Activated CD4-positive, alpha-beta memory T cell treated with anti-CD3 and anti-CD28 coated beads, Interleukin-2, amount 10 ng/mL, durations not matched to agents 7 days and 5 days (primary cell): ENCODE results near the gene OBP2A. TPM values are rescaled to one million over a fixed set of nuclear protein-coding genes. Genes with fewer than 3 reads are reported as not detected.
A peak's percentile ranks its signal among the peaks of the same experiment; 100 is the strongest.
"Not testable (repeated sequence)": the region's sequence is repeated elsewhere in the genome, so short reads cannot be mapped to it uniquely, and the experiment has no call there.

ENCODE experiments used
- CTCF ChIA-PET: fragments of 350-600 bp; sonication (Branson Sonifier 250); formaldehyde crosslinking; loops from one replicate; lab custom pipeline; 2021; ENCODE audit warnings: antibody characterized with exemption, inconsistent platforms; lab: Charles Lee
- POLR2A ChIA-PET: fragments of 350-600 bp; sonication (Branson Sonifier 250); formaldehyde crosslinking; loops from one replicate; lab custom pipeline; 2021; ENCODE audit warnings: antibody characterized with exemption; lab: Charles Lee
- DNase-seq: peaks from one replicate; pipeline ENCODE4 v3.0.0-alpha.2; 2020
- H3K27ac Mint-ChIP-seq: one replicate; pipeline ENCODE4 v1.8.0; 2021; ENCODE audit warnings: mild to moderate bottlenecking, mixed read lengths
- H3K27me3 Mint-ChIP-seq: one replicate; pipeline ENCODE4 v1.8.0; 2021; ENCODE audit warnings: mixed read lengths
- H3K36me3 Mint-ChIP-seq: one replicate; pipeline ENCODE4 v1.8.0; 2021; ENCODE audit warnings: low read depth, mixed read lengths
- H3K4me1 Mint-ChIP-seq: one replicate; pipeline ENCODE4 v1.8.0; 2021; ENCODE audit warnings: mixed read lengths
- H3K4me3 Mint-ChIP-seq: one replicate; pipeline ENCODE4 v1.8.0; 2021; ENCODE audit warnings: mild to moderate bottlenecking, mixed read lengths
- H3K9me3 Mint-ChIP-seq: one replicate; pipeline ENCODE4 v1.8.0; 2021; ENCODE audit warnings: mixed read lengths
- total RNA-seq, 2 experiments: library from RNA; stranded (reverse); gene quantifications; one replicate each; pipeline ENCODE4 v1.2.3, GENCODE V29; 2021

The OBP2A gene
- total RNA-seq, 2 experiments from 2014 or later, result not detected

DNA sequence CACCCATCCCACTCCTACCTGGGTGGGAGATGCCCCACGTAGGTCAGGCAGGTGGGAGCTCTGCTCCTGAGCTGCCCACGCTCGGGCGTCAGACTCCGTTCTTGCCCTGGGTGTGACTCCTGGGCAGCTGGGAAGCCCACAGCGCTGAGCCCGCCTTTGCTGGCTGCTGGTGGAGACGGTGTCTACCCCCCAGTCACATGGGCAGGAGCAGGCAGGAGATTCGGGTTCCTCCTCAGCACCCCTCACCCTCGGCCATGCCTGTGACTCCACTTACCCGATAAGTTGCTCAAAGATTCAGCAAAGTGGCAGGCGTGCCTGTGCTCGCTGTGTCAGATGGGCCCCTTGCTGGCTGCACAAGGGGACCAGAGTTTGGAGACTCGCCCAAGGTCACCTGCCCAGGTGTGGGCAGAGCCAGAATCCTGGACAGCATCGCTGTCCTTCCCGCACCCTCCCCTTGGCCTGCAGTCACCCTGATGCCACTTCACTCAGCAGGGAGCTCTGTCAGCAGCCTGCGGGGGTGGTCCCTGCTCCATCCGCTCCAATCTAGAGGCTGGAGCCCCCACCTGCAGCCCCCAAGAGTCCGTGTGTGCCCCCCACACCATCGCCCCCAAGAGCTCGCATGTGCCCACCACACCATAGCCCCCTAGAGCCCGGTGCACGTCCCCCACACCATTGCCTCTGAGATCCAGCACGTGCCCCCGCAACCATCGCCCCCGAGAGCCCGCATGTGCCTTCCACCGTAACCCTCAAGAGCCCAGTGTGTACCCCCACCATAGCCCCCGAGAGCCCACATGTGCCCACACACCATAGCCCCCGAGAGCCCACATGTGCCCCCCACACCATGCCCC is 20.5 kb upstream of the OBP2A start:
- no peaks in the 10 kb centered on the region for H3K36me3 Mint-ChIP-seq
- no peak for DNase-seq
- peaks cover 14% of the 10 kb centered on the region for H3K4me1 Mint-ChIP-seq
- no peak overlapping the region for H3K4me3 Mint-ChIP-seq
- H3K27me3 Mint-ChIP-seq, result peaks cover 2% of the 10 kb centered on the region
- ChIA-PET POLR2A (no interaction called here), CTCF (no interaction called here)
- no peak overlapping the region for H3K27ac Mint-ChIP-seq
- no peaks in the 10 kb centered on the region for H3K9me3 Mint-ChIP-seq

DNA sequence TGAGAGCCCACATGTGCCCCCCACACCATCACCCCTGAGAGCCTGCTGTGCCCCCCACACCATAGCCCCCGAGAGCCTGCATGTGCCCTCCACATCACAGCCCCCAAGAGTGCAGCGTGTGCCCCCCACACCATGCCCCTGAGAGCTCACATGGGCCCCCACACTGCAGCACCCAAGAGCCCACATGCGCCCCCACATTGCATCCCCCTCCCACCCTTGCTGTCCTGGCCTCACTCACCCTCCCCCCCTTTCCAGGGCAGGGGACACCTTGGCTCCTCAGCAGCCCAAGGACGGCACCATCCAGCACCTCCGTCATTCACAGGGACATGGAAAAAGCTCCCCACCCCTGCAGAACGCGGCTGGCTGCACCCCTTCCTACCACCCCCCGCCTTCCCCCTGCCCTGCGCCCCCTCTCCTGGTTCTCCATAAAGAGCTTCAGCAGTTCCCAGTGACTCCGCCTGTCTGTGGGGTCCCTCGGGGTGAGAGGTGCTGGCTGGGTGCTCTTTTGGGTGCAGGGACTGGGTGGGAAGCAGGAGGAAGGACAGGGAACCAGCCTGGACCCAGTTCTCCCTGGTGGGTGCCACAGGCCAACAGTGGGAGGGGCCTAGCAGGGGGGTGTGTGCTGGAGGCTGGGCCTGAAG is 19.7 kb upstream of the OBP2A start:
- CTCF ChIA-PET, result no interaction called here
- no peaks in the 10 kb centered on the region for H3K27me3 Mint-ChIP-seq
- no peak overlapping the region for H3K27ac Mint-ChIP-seq
- POLR2A ChIA-PET, result no interaction called here
- peaks cover 16% of the 10 kb centered on the region for H3K4me1 Mint-ChIP-seq
- DNase-seq, result no peak
- no peaks in the 10 kb centered on the region for H3K36me3 Mint-ChIP-seq
- no peak overlapping the region for H3K4me3 Mint-ChIP-seq
- H3K9me3 Mint-ChIP-seq, result no peaks in the 10 kb centered on the region

DNA sequence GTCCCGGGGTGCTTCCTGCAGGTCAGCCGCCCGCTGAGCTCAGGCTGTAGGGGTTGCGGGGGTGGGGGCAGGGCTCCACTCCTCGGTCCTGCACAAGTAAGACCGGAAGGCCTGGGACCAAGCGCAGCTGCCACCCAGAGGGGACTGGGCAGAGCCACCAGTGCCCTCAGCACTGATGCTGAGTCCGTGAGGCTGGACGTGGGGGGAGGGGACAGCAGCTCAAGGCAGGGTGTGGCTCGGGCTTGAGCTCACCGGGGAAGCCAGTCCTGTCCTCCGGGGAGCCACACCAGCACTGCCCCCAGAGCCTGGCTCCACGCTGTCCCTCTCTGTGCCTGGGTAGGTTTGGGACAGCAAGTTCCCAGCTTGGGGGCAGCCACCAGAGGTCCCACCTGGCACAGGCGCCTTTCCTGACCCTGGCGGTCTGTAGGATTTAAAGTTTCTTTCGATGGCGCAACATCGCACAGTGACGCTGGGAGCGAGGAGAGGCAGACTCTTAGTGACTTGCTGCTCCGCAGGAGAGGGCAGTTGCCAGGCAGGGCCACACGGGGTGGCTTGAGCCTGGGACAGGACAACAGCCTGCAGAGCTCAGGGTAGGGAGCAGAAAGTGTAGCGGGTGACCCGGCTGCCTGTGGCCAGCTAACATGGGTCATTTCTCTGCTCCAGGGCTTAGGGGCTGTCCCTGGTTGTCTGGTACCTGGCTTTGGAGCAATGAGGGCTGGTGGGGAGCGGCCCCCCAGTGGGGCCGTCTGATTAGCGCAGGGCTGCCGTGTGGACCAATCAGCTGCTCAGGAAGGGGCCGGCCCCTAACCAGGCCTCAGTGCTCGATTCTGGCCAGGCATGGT is 19.0 kb upstream of the OBP2A start:
- Mint-ChIP-seq H3K4me3 (no peak overlapping the region), H3K27me3 (peaks cover 3% of the 10 kb centered on the region), H3K9me3 (no peaks in the 10 kb centered on the region), H3K36me3 (no peaks in the 10 kb centered on the region), H3K4me1 (peaks cover 19% of the 10 kb centered on the region), H3K27ac (no peak overlapping the region)
- DNase-seq, result no peak
- ChIA-PET POLR2A (no interaction called here), CTCF (no interaction called here)

DNA sequence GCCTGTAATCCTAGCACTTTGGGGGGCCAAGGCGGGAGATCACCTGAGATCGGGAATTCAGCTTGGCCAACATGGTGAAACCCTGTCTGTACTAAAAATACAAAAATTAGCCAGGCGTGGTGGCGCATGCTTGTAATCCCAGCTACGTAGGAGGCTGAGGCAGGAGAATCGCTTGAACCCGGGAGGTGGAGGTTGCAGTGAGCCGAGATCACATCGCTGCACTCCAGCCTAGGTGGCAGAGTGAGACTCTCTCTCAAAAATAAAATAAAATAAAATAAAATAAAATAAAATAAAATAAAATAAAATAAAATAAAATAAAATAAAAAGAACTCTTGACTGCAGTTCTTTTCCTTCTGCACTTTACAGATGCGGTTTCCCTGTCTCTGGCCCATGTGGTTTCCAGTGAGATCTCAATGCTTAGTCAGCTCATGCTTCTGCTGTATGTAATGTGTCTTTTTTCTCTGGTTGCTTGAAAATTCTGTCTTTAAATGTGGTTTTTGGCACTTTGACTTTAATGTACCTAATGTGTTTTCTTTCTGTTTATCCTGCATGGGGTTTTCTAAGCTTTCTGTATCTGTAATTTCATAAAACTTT is 17.0 kb upstream of the OBP2A start:
- H3K4me3 Mint-ChIP-seq, H3K36me3 Mint-ChIP-seq, H3K9me3 Mint-ChIP-seq, DNase-seq, POLR2A ChIA-PET, H3K27me3 Mint-ChIP-seq, H3K27ac Mint-ChIP-seq: not testable (repeated sequence)
- peaks cover 19% of the 10 kb centered on the region for H3K4me1 Mint-ChIP-seq
- CTCF ChIA-PET, result interaction anchor here (0.9 kb wide), 1 partner anchor 24 kb away, joined by 3 read pairs; no protein-coding TSS in a partner anchor

DNA sequence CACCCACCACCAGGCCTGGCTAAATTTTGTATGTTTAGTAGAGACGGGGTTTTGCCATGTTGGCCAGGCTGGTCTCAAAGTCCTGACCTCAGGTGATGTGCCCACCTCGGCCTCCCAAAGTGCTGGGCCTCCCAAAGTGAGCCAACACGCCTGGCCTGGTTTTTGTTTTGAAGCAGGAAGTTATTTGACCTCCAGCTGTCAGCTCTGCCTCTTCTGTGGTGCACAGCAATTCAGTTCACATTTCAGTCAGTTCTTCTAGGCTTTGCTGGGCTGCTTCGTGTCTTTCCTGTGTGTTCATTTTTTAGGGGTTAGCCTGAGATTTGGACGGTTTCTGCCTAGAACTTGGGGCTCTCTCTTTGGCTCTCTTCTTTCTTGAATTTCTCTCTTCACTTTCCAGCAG is 15.8 kb upstream of the OBP2A start:
- Mint-ChIP-seq H3K4me1 (peaks cover 19% of the 10 kb centered on the region), H3K27ac (peak overlapping the region; percentile 22)
- CTCF ChIA-PET, result no interaction called here

DNA sequence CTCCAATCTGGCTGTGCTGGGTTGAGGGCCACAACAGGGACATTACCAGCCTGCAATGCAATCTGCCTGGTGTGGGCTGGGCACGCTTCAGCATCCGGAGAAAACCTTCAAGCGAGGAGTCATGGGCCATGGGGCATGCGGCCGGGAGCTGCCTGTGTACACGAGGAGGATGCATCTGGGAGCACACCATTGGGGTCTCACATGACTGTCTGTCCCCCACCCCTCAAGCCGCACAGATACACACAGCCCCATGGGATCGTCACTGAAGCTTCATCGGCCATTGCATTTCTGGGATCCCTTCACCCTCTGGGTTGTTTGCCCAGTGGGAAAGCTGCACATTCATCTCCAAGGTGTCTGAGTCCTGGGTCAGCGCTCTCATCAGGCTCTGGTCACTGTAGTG is 14.8 kb upstream of the OBP2A start:
- peaks cover 20% of the 10 kb centered on the region for H3K4me1 Mint-ChIP-seq
- ChIA-PET POLR2A (no interaction called here), CTCF (no interaction called here)
- no peaks in the 10 kb centered on the region for H3K36me3 Mint-ChIP-seq
- no peak for DNase-seq
- peaks cover 15% of the 10 kb centered on the region for H3K27me3 Mint-ChIP-seq
- no peak overlapping the region for H3K27ac Mint-ChIP-seq
- H3K4me3 Mint-ChIP-seq, result no peak overlapping the region
- H3K9me3 Mint-ChIP-seq, result no peaks in the 10 kb centered on the region

More for the DNA sequence above, 15.8 kb upstream of the OBP2A start:
- DNase-seq, result no peak
- no peak overlapping the region for H3K4me3 Mint-ChIP-seq
- H3K27me3 Mint-ChIP-seq, result peaks cover 13% of the 10 kb centered on the region
- no peaks in the 10 kb centered on the region for H3K9me3 Mint-ChIP-seq
- H3K36me3 Mint-ChIP-seq, result no peaks in the 10 kb centered on the region
- POLR2A ChIA-PET, result no interaction called here

DNA sequence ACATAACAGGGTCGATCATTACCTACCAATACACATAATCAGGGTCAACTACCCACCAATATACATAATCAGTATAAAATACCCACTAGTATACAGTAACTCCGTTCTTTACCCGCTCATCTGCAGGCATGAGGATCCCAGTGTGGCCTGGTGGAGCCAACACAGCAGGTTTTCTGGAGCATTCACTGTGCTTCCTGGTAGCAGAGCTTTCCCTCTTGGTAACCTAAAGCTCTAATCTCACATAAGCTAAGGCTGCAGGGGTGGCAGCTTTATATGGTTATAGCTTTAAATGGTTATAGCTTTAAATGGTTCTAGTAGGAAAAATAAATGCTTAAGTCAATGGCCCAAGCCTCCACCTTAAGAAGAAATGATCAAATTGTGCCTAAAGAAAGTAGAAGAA is 12.8 kb upstream of the OBP2A start:
- POLR2A ChIA-PET, result no interaction called here
- CTCF ChIA-PET, result no interaction called here
- Mint-ChIP-seq H3K9me3 (no peaks in the 10 kb centered on the region), H3K27me3 (peaks cover 29% of the 10 kb centered on the region), H3K27ac (no peak overlapping the region), H3K4me1 (peaks cover 23% of the 10 kb centered on the region), H3K4me3 (no peak overlapping the region), H3K36me3 (no peaks in the 10 kb centered on the region)
- no peak for DNase-seq

DNA sequence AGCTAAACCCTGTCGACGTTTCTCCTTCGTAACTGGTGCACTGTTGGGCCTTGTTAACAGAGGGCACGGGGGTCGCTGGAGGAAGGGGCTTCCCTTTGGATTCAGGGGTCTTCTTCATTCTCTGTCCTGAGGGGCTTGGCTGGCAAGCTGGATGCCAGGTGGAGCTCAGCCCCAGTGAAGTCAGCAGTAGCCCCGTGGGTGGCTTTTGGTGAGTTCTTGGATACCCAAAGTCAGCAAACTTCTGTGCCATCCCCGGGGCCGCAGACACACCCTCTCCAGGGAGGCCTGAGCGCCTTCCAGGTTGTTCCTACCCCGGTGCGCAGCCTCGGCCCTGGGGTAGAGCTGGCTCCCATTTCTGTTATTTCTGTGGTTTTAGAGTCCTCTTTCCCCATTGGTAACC is 12.3 kb upstream of the OBP2A start:
- H3K4me3 Mint-ChIP-seq, result no peak overlapping the region

DNA sequence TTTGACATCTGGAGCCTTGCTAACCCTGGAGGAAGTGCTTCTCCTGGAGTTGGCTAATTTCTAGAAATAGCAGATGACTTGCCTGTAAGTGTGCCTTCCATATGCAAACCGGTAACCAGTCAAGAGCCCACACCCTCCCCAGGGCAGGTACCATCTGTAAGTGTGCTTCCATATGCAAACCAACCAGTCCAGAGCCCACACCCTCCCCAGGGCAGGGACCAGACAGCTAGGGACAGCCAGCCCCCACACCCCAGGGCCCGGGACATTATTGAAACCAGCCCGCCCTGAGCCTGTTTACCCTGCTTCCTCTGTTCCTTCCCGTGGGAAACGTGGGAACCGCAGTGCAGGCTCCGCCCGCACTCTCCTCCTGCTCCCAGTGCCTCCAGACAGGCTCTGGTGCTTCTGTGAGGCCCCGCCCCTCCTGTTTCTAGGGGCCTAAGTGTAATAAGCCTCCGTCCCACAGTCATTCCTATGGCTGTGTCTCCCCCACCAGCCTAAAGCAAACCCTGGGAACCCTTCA is 11.7 kb upstream of the OBP2A start:
- H3K4me3 Mint-ChIP-seq, DNase-seq, H3K27ac Mint-ChIP-seq, CTCF ChIA-PET, H3K36me3 Mint-ChIP-seq, POLR2A ChIA-PET, H3K9me3 Mint-ChIP-seq: not testable (repeated sequence)
- Mint-ChIP-seq H3K4me1 (peaks cover 18% of the 10 kb centered on the region), H3K27me3 (peaks cover 35% of the 10 kb centered on the region)

More for the DNA sequence above, 12.3 kb upstream of the OBP2A start:
- Mint-ChIP-seq H3K4me1 (peaks cover 21% of the 10 kb centered on the region), H3K36me3 (no peaks in the 10 kb centered on the region), H3K27ac (no peak overlapping the region), H3K27me3 (peaks cover 33% of the 10 kb centered on the region), H3K9me3 (no peaks in the 10 kb centered on the region)
- DNase-seq, result no peak
- POLR2A ChIA-PET, result no interaction called here
- CTCF ChIA-PET, result no interaction called here

DNA sequence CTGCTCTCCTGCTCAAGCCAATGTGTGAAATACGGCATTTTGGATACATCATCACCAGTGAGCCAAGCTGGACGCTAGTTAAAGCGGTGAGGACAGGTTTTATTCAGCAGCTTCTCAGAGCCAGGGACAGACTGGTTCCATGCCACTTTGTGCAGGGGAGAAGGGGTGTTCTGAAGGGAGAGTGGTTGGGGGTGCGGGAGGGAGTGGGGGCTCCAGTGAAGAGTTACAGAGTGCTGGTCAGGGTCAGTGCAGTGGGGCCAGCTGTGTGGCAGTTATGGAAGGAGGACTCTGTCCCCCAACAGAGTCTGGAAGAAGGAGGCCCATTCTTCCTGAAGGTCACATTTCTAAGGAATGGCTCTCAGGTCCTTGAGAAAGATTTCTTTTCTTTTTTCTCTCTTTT is 11.1 kb upstream of the OBP2A start:
- CTCF ChIA-PET, result not testable (repeated sequence)

DNA sequence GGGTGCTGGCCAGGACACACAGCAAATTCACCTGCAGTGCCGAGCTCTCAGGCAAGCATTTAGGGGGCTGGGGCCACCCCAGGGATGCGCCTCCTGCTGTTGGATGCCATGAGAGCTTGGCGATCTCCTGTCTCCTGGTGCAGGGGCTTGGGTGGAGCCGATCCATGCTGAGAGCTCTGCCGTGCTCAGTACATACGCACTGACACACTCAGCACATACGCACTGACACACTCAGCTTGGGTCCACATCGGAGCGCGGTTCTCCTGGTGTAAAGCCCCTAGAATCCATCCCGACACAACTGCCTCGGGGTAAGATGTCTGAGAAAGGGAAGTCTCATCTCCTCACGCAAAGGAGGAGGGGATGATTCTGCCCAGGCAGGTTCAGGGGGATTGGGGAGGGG is 10.3 kb upstream of the OBP2A start:
- peaks cover 43% of the 10 kb centered on the region for H3K27me3 Mint-ChIP-seq
- H3K4me3 Mint-ChIP-seq, CTCF ChIA-PET, H3K36me3 Mint-ChIP-seq, POLR2A ChIA-PET, H3K9me3 Mint-ChIP-seq, DNase-seq, H3K4me1 Mint-ChIP-seq, H3K27ac Mint-ChIP-seq: not testable (repeated sequence)

More for the DNA sequence above, 11.1 kb upstream of the OBP2A start:
- H3K36me3 Mint-ChIP-seq, H3K9me3 Mint-ChIP-seq, H3K4me3 Mint-ChIP-seq, H3K27ac Mint-ChIP-seq, POLR2A ChIA-PET, DNase-seq: not testable (repeated sequence)
- H3K4me1 Mint-ChIP-seq, result peaks cover 13% of the 10 kb centered on the region
- H3K27me3 Mint-ChIP-seq, result peaks cover 39% of the 10 kb centered on the region

DNA sequence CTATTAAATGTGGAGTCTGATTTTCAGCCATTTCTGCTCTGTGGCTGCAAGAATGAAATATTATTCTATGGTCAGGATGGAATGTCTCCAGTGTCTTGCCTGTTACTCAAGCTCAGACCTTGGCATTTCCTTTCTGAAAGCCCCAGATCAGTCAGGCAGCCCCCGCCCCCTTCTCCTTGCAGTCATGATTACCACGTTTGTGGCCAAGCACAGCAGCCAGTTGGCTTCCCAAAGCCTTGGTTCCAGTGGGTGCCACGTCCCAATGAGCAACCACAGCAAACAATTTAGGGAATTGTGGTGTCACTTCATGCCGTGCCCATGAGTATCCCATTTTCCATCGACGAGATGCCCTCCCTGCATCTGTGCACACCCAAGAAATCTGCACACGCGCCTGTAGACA is 9.7 kb upstream of the OBP2A start:
- no peaks in the 10 kb centered on the region for H3K9me3 Mint-ChIP-seq
- peaks cover 6% of the 10 kb centered on the region for H3K4me1 Mint-ChIP-seq
- no peak overlapping the region for H3K27ac Mint-ChIP-seq
- H3K4me3 Mint-ChIP-seq, result no peak overlapping the region
- CTCF ChIA-PET, result no interaction called here
- DNase-seq, result no peak
- H3K27me3 Mint-ChIP-seq, result peaks cover 43% of the 10 kb centered on the region
- no peaks in the 10 kb centered on the region for H3K36me3 Mint-ChIP-seq
- POLR2A ChIA-PET, result no interaction called here
